HG03066 (cell line): ENCODE measurements around the gene WIPI1.
"Not testable (repeated sequence)": the region's sequence is repeated elsewhere in the genome, so short reads cannot be mapped to it uniquely, and the experiment has no call there.

Experiments used
- ATAC-seq: cut with Tn5 transposase; IDR thresholded peaks from one replicate; pipeline ENCODE4 v1.9.1; 2021; ENCODE audit warnings: low read depth; ENCODE audit not compliant: unreplicated experiment

WIPI1 gene

GRCh38 chr17:68457168-68457538 is at the start of gene WIPI1:
Gene WIPI1 (minus strand): TSS chr17:68457496. CDS start chr17:68457421, 75 bp downstream.
- ATAC-seq = peak; percentile 29

DNA sequence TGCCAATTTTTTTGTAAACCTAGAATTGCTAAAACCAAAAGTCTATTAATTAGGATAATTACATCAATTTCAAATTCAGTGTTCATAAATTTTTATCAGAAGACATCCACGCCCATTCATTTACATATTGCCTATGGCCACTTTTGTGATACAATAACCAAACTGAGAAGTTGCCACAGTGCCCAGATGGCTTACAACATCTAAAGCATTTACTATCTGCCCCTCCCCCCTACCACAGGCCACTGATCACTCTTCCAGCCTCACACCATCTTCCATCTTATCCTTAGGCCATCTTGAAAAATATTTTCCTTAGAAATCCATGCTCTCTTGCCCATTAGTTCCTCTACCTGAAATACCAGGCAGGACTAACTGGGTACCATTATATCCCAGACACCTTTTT is 48.7 kb upstream of the WIPI1 start:
- ATAC-seq = no peak

GRCh38 chr17:68501074-68501473 is 43.8 kb upstream of the WIPI1 start:
- ATAC-seq = no peak

GRCh38 chr17:68499587-68499986 is 42.3 kb upstream of the WIPI1 start:
- no peak for ATAC-seq

- ATAC-seq = peak; percentile 11
These were observed 41.4 kb upstream of the WIPI1 start for GRCh38 chr17:68498479-68499326.

DNA sequence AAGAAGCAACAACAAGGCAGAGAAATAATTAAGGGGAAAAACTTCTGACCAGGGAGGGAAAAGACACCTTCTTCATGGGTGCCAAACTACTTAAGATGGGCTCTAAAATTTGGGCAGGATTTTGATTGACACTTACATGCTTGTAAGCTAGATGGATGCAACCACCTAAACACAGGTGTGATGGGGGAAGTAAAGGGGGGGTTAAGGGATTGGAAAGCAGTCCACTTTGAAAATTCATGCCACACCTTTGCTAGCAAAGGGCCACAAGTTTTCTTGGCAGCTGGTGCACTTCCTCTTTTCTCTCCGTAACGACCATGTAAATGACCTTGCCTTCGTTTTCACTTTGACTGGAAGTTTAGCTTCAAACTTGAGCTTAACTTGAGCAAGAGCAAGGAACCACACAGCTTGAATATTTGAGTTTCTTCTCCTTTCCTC is 40.6 kb upstream of the WIPI1 start:
- peak; percentile 94 for ATAC-seq

DNA sequence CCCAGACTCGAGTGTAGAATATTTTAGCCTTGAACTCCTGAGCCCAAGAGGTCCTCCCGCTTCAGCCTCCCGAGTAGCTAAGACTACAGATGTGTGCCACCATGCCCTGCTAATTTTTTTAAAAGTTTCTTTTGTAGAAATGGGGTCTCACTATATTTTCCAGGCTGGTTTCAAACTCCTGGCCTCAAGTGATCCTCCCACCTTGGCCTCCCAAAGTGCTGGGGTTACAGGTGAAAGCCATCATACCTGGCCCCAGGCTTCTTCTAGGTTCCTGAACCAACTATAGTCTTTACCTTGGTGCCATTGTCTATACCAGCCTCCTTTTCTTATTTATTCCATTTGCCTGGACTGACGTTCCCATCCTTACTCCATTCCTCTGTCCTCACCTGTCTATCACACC is 37.8 kb upstream of the WIPI1 start:
- ATAC-seq = no peak

- ATAC-seq = not testable (repeated sequence)
These were observed 35.2 kb upstream of the WIPI1 start for GRCh38 chr17:68492394-68493054.

DNA sequence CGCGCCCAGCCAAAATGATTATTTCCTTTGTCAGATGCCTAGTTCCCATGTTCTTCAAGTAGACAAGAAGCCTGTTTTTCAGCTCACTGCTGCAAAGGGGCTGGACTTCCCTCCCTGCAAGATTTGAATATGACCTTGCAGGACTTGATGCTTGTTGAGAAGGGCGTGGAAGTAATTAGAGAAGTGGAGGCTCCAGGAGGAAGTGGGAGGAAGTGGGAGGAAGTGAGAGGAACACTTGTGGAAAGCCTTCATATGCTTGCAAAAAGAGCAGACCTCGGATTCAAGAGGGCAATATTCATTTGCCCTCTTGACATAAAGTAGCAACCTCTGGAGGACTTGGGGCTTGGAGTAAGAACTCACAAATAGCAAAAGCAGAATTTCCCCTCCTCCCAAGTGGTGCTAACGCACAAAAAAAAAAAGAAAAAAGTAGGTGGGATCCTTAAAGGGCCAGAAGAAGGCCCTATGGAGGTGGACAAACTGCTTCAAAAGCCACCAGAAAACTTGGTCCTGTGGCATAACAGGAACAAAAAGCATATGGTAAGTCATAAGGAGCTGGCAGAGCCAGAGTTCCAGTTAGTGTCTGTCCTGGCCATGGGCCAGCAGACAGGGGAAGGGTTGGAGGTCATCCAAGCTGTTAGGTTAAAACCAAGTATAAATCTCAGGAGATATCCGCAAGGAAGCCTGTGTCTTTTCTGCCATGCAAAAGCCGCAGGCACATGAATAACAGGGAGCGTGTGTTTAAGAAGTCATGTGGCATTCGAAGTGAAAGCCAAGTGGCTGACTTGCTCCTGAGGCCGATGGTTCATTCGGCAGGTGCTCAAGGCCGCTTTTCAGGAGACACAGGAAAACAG is 34.3 kb upstream of the WIPI1 start:
- no peak for ATAC-seq

DNA sequence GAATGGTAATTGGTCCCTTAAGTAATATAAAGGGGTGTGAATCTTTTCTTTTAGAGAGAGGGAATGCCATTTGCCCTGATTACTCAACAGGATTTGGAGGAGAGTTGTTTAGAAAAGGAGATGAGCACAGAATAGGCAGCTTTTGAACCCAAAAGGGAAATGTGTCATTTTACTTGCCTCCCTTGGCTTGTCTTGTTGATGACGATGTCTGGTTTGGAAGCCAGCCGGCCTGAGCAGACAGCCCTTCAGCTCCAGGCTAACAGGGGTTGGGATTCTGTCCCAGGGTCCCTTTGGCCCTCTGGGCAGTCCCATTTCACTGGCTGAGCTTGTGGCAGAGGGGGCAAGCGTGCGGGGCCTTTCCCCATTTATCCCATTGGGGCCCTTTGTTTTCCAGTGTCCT is 32.6 kb upstream of the WIPI1 start:
- ATAC-seq = no peak

- ATAC-seq = no peak
These were observed 27.2 kb upstream of the WIPI1 start for GRCh38 chr17:68484458-68484857.

DNA sequence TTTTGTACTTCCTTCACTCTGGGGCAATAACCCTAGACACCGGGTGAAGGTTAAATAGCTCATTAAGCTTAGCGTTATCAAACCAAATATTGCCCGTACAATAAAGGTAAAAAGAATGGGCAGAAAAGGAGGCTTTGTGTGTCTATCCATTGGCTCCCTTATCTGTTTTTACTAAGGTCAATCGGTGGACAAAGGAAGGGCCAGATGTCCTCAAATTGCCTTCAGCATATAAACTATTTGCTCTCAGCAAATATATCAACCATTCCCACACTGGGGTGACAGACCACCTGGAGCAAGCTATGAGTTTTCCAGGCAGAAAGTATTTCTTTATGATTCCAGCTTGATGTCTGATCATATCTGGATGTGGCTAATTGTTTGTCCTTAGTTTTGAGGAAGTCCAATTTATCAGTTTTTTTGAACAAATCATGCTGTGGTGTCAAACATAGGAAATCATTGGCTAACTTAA is 25.3 kb upstream of the WIPI1 start:
- no peak for ATAC-seq

GRCh38 chr17:68480885-68481284 is 23.6 kb upstream of the WIPI1 start:
- ATAC-seq = no peak

- no peak for ATAC-seq
These were observed 13.7 kb upstream of the WIPI1 start for GRCh38 chr17:68470961-68471360.

- no peak for ATAC-seq
These were observed 11.5 kb upstream of the WIPI1 start for GRCh38 chr17:68468788-68469187.

- ATAC-seq = no peak
These were observed 11.0 kb upstream of the WIPI1 start for GRCh38 chr17:68468334-68468733.

DNA sequence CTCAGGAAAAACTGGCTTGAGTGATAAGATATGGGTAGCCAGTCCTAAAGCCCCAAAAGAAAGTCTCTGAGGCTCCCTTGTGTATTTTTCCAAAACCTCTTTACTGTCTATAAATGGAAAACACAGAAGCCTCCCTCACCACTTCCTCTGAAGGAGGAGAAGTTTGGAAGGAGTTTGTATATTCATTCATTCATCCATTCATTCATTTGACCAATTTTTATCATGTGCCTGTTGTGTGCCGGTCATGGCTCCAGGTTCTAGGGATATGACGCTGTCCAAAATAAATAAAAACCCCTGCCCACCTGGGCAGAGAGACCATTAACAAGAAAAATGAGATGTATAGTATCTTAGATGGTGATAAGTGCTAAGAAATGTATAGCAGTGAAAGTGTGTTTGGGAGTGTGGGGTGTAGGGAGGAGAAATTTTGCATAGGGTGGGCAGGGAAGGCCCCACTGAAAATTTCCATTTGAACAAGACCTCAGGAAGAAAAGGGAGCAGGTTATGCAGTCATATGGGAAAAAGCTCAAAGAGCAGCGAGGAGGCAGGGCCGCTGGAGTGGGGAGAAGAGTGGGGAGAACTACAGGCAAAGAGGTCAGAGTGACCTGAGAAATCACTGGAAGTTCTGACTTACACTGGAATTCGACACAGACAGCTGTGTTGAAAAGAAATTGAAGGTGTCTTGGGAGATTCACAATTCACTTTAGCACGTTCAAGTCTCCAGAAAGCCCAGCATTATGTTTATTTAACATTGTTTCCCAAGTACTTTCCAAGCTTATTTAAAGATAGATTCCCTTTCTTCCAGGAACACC is 6.1 kb upstream of the WIPI1 start:
- no peak for ATAC-seq

- ATAC-seq = peak; percentile 37
These were observed 5.3 kb upstream of the WIPI1 start for GRCh38 chr17:68462381-68463210.

DNA sequence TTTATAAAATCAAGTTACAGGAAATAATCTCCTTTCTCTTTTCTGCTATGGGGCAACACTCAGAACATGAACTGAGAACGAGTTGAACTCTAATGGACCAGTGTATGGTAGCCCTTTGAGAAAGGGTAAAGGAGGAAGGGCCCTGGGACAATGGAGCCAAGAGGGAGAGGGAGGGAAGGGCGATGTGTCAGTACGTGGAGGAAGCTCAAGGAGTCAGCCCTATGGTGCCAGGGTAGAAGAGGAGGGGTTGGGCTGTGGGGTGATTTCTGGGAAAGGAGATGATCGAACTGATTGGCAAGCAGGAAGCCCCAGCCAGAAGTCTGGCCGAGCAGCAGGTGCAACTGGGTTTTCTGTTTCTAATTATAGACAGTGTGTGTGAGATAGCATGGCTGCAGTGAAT is 4.3 kb upstream of the WIPI1 start:
- ATAC-seq = no peak
